Panc1 (cell line): Measurements from ENCODE around the gene BATF3.

Experiments used
- CTCF ChIP-seq: fragments of 450-650 bp; IDR thresholded peaks from 2 replicates; pipeline ENCODE4 v1.5.1; 2017; ENCODE audit warnings: mild to moderate bottlenecking
- POLR2AphosphoS5 ChIP-seq: IDR thresholded peaks from 2 replicates; pipeline ENCODE4 v1.6.1; 2012; ENCODE audit warnings: mild to moderate bottlenecking, low read depth, low read length, moderate library complexity
- SIN3A ChIP-seq: IDR thresholded peaks from 2 replicates; pipeline ENCODE4 v1.6.1; 2012; ENCODE audit warnings: low read depth, mild to moderate bottlenecking, low read length, moderate library complexity, borderline replicate concordance; ENCODE audit not compliant: insufficient read depth
- TCF7L2 ChIP-seq: IDR thresholded peaks from 2 replicates; pipeline ENCODE4 v1.6.1; 2011; ENCODE audit warnings: mild to moderate bottlenecking, low read depth, low read length, inconsistent platforms
- TF ChIP-seq, protein P1 (sequence below), 2 experiments: IDR thresholded peaks; 2 replicates each; pipeline ENCODE4 v1.6.1; 2011 to 2012; ENCODE audit warnings: low read depth in 2 of 2, control low read depth in 1 of 2, low read length in 1 of 2, mild to moderate bottlenecking in 1 of 2, moderate library complexity in 1 of 2; ENCODE audit not compliant: insufficient read depth in 1 of 2

DNA sequence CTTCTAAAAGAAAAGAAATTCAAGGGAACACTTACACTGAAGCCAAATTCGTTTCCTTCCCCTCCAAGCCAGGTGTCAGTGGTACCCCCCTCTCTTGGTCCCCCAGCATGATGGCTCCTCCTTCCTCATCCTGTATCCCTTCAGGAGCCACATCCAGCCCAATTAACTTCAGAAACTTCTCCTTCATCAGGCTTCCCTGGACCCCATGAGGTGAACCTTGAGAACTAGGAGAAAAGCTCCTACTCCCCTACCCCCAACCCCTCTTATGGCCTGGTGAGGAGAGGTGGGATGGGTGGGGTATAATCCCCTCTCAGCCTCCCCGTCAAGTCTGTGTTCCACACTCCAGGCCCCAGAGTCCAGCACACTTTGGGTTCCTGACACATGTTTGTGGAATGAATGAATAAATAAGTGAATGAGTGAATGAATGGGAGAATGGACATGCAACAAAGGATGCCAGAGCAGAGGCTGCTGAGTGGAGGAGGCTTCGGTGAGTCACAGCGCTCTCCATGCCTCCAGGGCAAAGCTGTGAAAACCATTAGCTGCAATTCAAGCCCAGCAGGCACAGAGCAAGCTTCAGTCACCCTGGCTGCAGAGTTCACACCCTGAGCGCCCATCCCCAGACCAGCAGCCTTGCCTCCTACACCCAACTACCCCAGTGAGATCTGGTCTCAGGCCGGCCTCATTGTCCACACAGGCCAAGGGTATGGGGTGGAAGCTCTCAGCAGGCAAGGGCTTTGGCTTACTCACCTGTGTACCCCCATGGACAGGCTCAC is 43.8 kb downstream of the BATF3 start:
- TF ChIP-seq CTCF = no peak
- no peak for TF ChIP-seq TCF7L2
- no peak for TF ChIP-seq SIN3A
- TF ChIP-seq POLR2AphosphoS5 = no peak
- TF ChIP-seq, protein P1, sequence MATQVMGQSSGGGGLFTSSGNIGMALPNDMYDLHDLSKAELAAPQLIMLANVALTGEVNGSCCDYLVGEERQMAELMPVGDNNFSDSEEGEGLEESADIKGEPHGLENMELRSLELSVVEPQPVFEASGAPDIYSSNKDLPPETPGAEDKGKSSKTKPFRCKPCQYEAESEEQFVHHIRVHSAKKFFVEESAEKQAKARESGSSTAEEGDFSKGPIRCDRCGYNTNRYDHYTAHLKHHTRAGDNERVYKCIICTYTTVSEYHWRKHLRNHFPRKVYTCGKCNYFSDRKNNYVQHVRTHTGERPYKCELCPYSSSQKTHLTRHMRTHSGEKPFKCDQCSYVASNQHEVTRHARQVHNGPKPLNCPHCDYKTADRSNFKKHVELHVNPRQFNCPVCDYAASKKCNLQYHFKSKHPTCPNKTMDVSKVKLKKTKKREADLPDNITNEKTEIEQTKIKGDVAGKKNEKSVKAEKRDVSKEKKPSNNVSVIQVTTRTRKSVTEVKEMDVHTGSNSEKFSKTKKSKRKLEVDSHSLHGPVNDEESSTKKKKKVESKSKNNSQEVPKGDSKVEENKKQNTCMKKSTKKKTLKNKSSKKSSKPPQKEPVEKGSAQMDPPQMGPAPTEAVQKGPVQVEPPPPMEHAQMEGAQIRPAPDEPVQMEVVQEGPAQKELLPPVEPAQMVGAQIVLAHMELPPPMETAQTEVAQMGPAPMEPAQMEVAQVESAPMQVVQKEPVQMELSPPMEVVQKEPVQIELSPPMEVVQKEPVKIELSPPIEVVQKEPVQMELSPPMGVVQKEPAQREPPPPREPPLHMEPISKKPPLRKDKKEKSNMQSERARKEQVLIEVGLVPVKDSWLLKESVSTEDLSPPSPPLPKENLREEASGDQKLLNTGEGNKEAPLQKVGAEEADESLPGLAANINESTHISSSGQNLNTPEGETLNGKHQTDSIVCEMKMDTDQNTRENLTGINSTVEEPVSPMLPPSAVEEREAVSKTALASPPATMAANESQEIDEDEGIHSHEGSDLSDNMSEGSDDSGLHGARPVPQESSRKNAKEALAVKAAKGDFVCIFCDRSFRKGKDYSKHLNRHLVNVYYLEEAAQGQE (IDR thresholded peaks at IDR 0.05; ENCODE audit: insufficient read depth in 1 of 2, low read depth in 2 of 2, low read length in 1 of 2) = no peak
